ENCODE data around the gene MAS1L.

GRCh38 chr6:29532320-29532951 lies 44.7 kb upstream of the MAS1L start:
- no peak for TF ChIP-seq CTCF (IDR thresholded peaks at IDR 0.05; ENCODE audit: low read depth, low read length)
- no peak for TF ChIP-seq EZH2phosphoT487 (IDR thresholded peaks at IDR 0.05; ENCODE audit: low read depth)

Data from OCI-LY3 (cell line).